Testis (tissue), 5 donors: Measurements from ENCODE around the gene BMP7. TPM values are rescaled to one million over a fixed set of nuclear protein-coding genes. Genes with fewer than 3 reads are reported as not detected.

Source experiments
- DNase-seq: peaks from one replicate; pipeline ENCODE4 v3.0.0-alpha.2; 2019
- H3K27ac ChIP-seq, 2 donors: fragments of 200-600 bp; sonication (generic); one replicate each; pipeline ENCODE4 v1.5.1; 2019
- H3K27me3 ChIP-seq: fragments of 200-600 bp; sonication (generic); one replicate; pipeline ENCODE4 v1.5.1; 2019
- H3K36me3 ChIP-seq: fragments of 200-600 bp; sonication (generic); one replicate; pipeline ENCODE4 v1.5.1; 2017; ENCODE audit warnings: low read depth; ENCODE audit errors: missing control alignments
- H3K4me1 ChIP-seq: fragments of 200-600 bp; sonication (generic); one replicate; pipeline ENCODE4 v1.5.1; 2019
- H3K4me3 ChIP-seq, 2 donors: fragments of 200-600 bp; sonication (generic); one replicate each; pipeline ENCODE4 v1.5.1; 2017 to 2019
- H3K9me3 ChIP-seq: fragments of 200-600 bp; sonication (generic); one replicate; pipeline ENCODE4 v1.5.1; 2017
- POLR2A ChIP-seq: fragments of 450-650 bp; IDR thresholded peaks from one replicate; pipeline ENCODE4 v1.6.1; 2017; ENCODE audit warnings: antibody characterized with exemption, mild to moderate bottlenecking, moderate library complexity
- WGBS, 2 donors: methylation state at CpG; one replicate each; pipeline ENCODE4 v1.1.5; 2018; 5-methylcytosine and 5-hydroxymethylcytosine counted together
- intact Hi-C: fragments of 100-400 bp; cut with DNase I; formaldehyde crosslinking; loops from one replicate; pipeline ENCODE4 v1.15.1; 2023; ENCODE audit warnings: low total_unique reads
- long read RNA-seq, 2 donors: transcript quantifications; one replicate each; lab custom pipeline, GENCODE V29; 2026
- polyA plus RNA-seq: library from polyadenylated mRNA; stranded (reverse); fragments of 350-450 nt; fragmentation: Illumina TruSeq; extraction: RNeasy Lipid Tissue Mini Kit (QIAGEN cat#74804); gene quantifications from one replicate; pipeline ENCODE4 v1.2.3, GENCODE V29; 2014; ENCODE audit warnings: low read depth, low replicate concordance; ENCODE audit not compliant: insufficient read depth
- total RNA-seq, 2 donors: library from RNA; depleted of rRNA; stranded (reverse); fragments of >200 nt; gene quantifications; one replicate each; pipeline ENCODE4 v1.2.3, GENCODE V29; 2016
- TF ChIP-seq, protein P1 (sequence below), 3 experiments: fragments of 450-650 bp in 2 of 3; fragments of 200-600 bp in 1 of 3; sonication (generic) in 1 of 3; IDR thresholded peaks; one replicate each; pipeline ENCODE4 v1.5.1; 2016 to 2019; ENCODE audit warnings: antibody characterized with exemption in 3 of 3, mild to moderate bottlenecking in 2 of 3, moderate library complexity in 1 of 3

Gene BMP7
- 1 to 10 TPM; 2.4 to 3.3 TPM for total RNA-seq
- 7.1 TPM for polyA plus RNA-seq
- long read RNA-seq, donor 1, full-length matches to known transcripts: 1 of 1 reads
- long read RNA-seq, donor 1, partial matches to known transcripts: 0 of 1 reads
- long read RNA-seq, donor 1, other reads (novel, unspliced or antisense): 0 of 1 reads
- long read RNA-seq, donor 2, full-length matches to known transcripts: 1 of 1 reads
- long read RNA-seq, donor 2, partial matches to known transcripts: 0 of 1 reads
- long read RNA-seq, donor 2, other reads (novel, unspliced or antisense): 0 of 1 reads

DNA sequence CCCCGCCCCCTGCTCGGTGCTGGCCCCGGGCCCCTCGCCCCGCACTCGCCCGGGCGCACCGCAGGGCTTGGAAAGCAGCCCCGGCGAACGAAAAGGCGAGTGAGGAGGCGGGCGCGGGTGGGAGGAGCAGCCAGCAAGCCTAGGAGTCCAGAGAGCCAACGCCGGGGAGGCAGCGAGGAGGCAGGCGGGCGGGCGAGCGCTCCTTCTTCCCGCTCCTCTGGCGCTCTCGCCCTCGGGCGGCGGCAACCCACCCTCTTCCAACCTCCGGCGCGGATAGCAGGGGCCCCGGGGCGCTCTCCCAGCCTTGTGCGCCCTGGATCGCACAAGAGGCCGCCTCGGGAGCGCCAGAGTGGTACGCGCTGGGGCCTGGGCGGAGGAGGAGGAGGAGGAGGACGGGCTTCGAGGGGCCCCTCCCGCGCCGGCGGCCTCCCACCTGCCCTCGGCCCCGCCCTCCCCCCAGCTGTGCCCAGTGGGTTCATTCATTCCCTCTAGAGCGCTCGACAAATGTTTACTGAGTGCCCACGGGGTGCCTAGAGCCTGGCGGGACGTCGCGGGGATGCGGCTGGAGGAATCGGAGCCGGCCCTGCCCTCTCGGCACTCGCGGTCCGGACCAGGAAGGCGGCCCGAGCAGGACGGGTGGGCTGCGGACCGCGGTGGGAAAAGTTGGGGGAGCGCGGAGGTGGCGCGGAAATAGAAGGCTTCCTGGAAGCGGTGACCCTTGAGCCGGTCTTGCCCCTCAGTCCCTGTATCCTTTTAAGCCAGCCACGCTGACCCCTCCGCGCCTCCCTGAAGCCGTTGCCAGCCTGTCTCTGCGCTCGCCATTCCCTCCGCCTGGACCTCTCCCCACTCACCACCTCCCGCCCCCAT lies at the start of gene BMP7:
Gene BMP7, minus strand, starts transcription at position 351 of the 867 bp plus-strand sequence. CDS start 519 bp downstream, outside the sequence.
- Histone ChIP-seq H3K4me1 (no peaks in the 10 kb centered on the region), H3K9me3 (no peaks in the 10 kb centered on the region), H3K27me3 (no peaks in the 10 kb centered on the region), H3K27ac (no peak within 1 kb of the TSS), H3K4me3 (peak within 1 kb of the TSS; percentile 34 to 47), H3K36me3 (no peaks in the 10 kb centered on the region)
- intact Hi-C loops: no loop called here
- no peak for TF ChIP-seq POLR2A
- TF ChIP-seq, protein P1, sequence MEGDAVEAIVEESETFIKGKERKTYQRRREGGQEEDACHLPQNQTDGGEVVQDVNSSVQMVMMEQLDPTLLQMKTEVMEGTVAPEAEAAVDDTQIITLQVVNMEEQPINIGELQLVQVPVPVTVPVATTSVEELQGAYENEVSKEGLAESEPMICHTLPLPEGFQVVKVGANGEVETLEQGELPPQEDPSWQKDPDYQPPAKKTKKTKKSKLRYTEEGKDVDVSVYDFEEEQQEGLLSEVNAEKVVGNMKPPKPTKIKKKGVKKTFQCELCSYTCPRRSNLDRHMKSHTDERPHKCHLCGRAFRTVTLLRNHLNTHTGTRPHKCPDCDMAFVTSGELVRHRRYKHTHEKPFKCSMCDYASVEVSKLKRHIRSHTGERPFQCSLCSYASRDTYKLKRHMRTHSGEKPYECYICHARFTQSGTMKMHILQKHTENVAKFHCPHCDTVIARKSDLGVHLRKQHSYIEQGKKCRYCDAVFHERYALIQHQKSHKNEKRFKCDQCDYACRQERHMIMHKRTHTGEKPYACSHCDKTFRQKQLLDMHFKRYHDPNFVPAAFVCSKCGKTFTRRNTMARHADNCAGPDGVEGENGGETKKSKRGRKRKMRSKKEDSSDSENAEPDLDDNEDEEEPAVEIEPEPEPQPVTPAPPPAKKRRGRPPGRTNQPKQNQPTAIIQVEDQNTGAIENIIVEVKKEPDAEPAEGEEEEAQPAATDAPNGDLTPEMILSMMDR (IDR thresholded peaks at IDR 0.05): no peak
- peak; percentile 28 for DNase-seq
- 1 to 4% methylated on average over 42 to 70 of the region's 84 CpGs for whole genome bisulfite sequencing, 2 donors

DNA sequence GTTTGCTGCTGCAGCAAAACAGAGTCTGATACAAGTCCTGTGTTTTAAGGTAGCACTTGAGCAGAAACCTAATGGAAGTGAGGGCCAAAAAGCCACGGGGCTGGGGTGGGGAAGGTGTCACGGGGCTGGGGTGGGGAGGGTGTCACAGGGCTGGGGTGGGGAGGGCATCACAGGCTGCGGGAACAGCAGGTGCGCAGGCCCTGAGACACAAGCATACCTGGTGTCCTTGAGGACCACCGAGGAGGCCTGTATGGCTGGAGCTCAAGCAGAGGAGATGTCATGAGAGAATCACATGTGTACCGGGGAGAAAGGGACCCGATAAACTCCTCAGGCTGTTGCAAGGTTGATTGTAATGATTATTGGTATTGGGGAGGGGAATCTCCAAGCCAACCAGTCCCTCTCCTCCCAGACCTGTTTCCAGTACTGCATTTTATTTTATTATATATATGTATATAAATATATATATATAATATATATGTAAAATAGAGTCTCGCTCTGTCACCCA lies 49.6 kb upstream of the BMP7 start:
- Histone ChIP-seq H3K27ac (no peak overlapping the region), H3K9me3 (no peaks in the 10 kb centered on the region), H3K4me1 (no peaks in the 10 kb centered on the region), H3K36me3 (no peaks in the 10 kb centered on the region), H3K4me3 (no peak overlapping the region), H3K27me3 (no peaks in the 10 kb centered on the region)
- DNase-seq: no peak
- TF ChIP-seq POLR2A: no peak
- TF ChIP-seq, protein P1 (IDR thresholded peaks at IDR 0.05): no peak
- WGBS, 2 donors: 85 to 92% methylated on average over 7 to 8 of the region's 8 CpGs
- intact Hi-C loops: no loop called here

DNA sequence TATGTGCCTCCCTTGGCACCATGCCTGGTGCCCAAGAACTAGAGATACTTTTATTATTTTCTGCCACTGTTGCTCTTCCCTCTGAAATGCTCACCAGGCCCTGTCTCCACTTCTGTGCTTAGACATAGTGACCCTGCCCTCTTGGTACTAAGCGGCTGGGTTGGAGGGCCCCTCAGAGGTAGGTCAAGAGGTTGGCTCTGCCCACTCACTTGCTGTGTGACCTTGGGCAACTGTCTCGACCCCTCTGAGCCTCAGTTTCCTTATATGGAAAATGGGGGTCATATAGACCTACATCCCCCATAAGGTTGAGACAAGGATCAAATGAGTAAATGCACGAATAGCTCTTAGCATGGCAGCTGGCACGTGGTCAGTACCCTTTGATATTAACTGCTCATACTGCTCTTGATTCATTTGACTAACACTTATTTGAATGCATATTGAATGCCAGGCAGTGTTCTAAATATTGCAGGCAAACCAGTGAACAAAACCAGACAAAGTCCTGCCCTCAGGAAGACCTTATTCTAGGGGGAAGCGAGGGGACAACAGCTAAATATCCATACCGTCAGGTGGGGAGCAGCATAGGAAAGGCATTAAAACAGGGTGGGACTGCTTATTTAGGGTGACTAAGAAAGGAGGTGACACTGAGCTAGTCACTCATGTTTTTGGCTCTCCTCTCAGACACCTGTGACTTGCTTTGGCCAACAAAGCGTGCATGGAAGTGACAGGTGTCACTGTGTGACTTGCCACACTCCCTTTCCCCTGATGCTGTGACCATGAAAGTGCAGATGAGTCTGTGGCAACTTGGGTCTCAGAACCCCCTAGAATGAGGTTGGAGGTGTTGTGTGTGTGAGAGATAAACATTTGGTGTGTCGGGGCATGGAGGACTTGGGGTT lies 48.9 kb upstream of the BMP7 start:
- Histone ChIP-seq H3K9me3 (no peaks in the 10 kb centered on the region), H3K27me3 (no peaks in the 10 kb centered on the region), H3K4me1 (no peaks in the 10 kb centered on the region), H3K4me3 (no peak overlapping the region), H3K27ac (no peak overlapping the region), H3K36me3 (no peaks in the 10 kb centered on the region)
- 82 to 89% methylated on average over 8 of the region's 8 CpGs for WGBS, 2 donors
- intact Hi-C loops: no loop called here
- no peak for DNase-seq
- TF ChIP-seq POLR2A: no peak

- no peak for DNase-seq
- Histone ChIP-seq H3K36me3 (no peaks in the 10 kb centered on the region), H3K9me3 (no peaks in the 10 kb centered on the region), H3K4me1 (no peaks in the 10 kb centered on the region), H3K27me3 (no peaks in the 10 kb centered on the region), H3K27ac (no peak overlapping the region), H3K4me3 (no peak overlapping the region)
- WGBS, 2 donors: 91 to 95% methylated on average over 5 of the region's 5 CpGs
- intact Hi-C loops: no loop called here
- TF ChIP-seq, protein P1 (IDR thresholded peaks at IDR 0.05): no peak
- TF ChIP-seq POLR2A: no peak
Measured at GRCh38 chr20:57313951-57314350, 47.5 kb upstream of the BMP7 start.
